Measurements from ENCODE around the gene CHMP1A.
"Not testable (repeated sequence)": the region's sequence is repeated elsewhere in the genome, so short reads cannot be mapped to it uniquely, and the experiment has no call there.

CHMP1A gene

GRCh38 chr16:89638455-89638854 lies 19.1 kb downstream of the CHMP1A start:
- Histone ChIP-seq H3K27me3 (replicated peaks; ENCODE audit: control insufficient read depth, insufficient read depth, low read length) (no peaks in the 10 kb centered on the region), H3K4me3 (replicated peaks; ENCODE audit: low read depth, low read length) (no peak overlapping the region), H3K36me3 (ENCODE audit: control insufficient read depth, insufficient read depth, low read length) (no peaks in the 10 kb centered on the region)
- no peak for DNase-seq (ENCODE audit: extremely low read depth, insufficient read length)
- TF ChIP-seq, protein P1, sequence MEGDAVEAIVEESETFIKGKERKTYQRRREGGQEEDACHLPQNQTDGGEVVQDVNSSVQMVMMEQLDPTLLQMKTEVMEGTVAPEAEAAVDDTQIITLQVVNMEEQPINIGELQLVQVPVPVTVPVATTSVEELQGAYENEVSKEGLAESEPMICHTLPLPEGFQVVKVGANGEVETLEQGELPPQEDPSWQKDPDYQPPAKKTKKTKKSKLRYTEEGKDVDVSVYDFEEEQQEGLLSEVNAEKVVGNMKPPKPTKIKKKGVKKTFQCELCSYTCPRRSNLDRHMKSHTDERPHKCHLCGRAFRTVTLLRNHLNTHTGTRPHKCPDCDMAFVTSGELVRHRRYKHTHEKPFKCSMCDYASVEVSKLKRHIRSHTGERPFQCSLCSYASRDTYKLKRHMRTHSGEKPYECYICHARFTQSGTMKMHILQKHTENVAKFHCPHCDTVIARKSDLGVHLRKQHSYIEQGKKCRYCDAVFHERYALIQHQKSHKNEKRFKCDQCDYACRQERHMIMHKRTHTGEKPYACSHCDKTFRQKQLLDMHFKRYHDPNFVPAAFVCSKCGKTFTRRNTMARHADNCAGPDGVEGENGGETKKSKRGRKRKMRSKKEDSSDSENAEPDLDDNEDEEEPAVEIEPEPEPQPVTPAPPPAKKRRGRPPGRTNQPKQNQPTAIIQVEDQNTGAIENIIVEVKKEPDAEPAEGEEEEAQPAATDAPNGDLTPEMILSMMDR (IDR thresholded peaks at IDR 0.05; ENCODE audit: insufficient read depth, low read length, poor library complexity, severe bottlenecking), result no peak

- Histone ChIP-seq H3K36me3 (ENCODE audit: control insufficient read depth, insufficient read depth, low read length) (no peaks in the 10 kb centered on the region), H3K27me3 (replicated peaks; ENCODE audit: control insufficient read depth, insufficient read depth, low read length) (no peaks in the 10 kb centered on the region; the same call in 1 of the 2 replicates), H3K4me3 (replicated peaks; ENCODE audit: low read depth, low read length) (no peak overlapping the region)
- TF ChIP-seq, protein P1 (IDR thresholded peaks at IDR 0.05; ENCODE audit: insufficient read depth, low read length, poor library complexity, severe bottlenecking), result no peak
- DNase-seq (ENCODE audit: extremely low read depth, insufficient read length), result no peak
These were observed 20.1 kb downstream of the CHMP1A start for GRCh38 chr16:89637379-89637778.

DNA sequence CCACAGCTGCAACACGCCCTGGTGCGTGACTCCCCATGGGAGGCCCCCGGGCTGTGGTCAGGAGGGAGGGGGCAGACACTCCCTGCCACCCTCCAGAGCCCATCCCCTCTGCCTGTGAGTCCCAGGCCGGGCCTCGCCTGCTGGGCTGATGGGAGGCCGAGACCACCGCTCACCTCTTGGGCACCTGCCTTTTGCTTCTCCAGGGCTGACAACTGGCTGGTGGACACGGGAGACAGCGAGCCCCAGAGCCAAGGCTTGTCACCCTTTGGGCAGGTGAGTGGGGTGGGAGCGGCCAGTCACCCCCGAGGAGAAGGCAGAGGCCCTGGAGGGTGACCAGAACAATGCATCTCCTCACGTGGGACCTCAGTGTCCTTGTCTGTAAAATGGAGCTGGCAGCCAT lies 20.8 kb downstream of the CHMP1A start:
- Histone ChIP-seq H3K36me3 (ENCODE audit: control insufficient read depth, insufficient read depth, low read length) (no peaks in the 10 kb centered on the region), H3K27me3 (replicated peaks; ENCODE audit: control insufficient read depth, insufficient read depth, low read length) (no peaks in the 10 kb centered on the region; the same call in 1 of the 2 replicates), H3K4me3 (replicated peaks; ENCODE audit: low read depth, low read length) (no peak overlapping the region)
- TF ChIP-seq, protein P1 (IDR thresholded peaks at IDR 0.05; ENCODE audit: insufficient read depth, low read length, poor library complexity, severe bottlenecking), result no peak
- DNase-seq (ENCODE audit: extremely low read depth, insufficient read length), result no peak

GRCh38 chr16:89634463-89635385 lies 22.8 kb downstream of the CHMP1A start:
- not testable (repeated sequence) for H3K4me3 ChIP-seq (replicated peaks; ENCODE audit: low read depth, low read length); H3K36me3 ChIP-seq (ENCODE audit: control insufficient read depth, insufficient read depth, low read length); DNase-seq (ENCODE audit: extremely low read depth, insufficient read length); H3K27me3 ChIP-seq (replicated peaks; ENCODE audit: control insufficient read depth, insufficient read depth, low read length)

GRCh38 chr16:89633064-89633631 lies 24.4 kb downstream of the CHMP1A start:
- Histone ChIP-seq H3K4me3 (replicated peaks; ENCODE audit: low read depth, low read length) (no peak overlapping the region), H3K36me3 (ENCODE audit: control insufficient read depth, insufficient read depth, low read length) (no peaks in the 10 kb centered on the region), H3K27me3 (replicated peaks; ENCODE audit: control insufficient read depth, insufficient read depth, low read length) (no peaks in the 10 kb centered on the region; the same call in 1 of the 2 replicates)
- TF ChIP-seq, protein P1 (IDR thresholded peaks at IDR 0.05; ENCODE audit: insufficient read depth, low read length, poor library complexity, severe bottlenecking), result no peak
- no peak for DNase-seq (ENCODE audit: extremely low read depth, insufficient read length)

Data from GM06990 (cell line).